ENCODE data around the gene PIP5KL1. TPM values are rescaled to one million over a fixed set of nuclear protein-coding genes. Genes with fewer than 3 reads are reported as not detected.

PIP5KL1 gene
- total and polyA plus RNA-seq, 2 donors from 2014 or later = 3.0 to 4.3 TPM

DNA sequence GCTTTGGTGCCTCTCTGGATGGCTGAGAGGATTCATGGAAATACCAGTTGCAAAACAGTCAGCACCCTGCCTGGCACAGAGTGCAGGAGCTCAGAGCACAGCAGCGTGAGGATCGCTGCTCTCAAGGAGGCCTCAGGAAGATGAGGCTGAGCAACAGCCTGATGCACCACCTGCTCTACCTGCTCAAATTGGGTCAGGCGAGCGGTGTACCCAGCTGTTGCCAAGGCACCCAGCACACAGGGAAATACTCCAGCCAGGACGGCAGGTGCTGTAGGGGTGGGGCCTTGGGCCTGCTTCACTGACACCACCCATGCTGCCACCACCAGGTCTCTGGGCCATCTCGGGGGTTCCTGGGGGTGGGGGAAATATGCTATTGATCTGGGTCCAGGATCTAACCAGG, 45.9 kb upstream of the PIP5KL1 start:
- FAIRE-seq = no peak
- H3K9me3 ChIP-seq (ENCODE audit: control insufficient read depth in 2 of 3, insufficient read depth in 1 of 3, low read length in 3 of 3) = no peaks in the 10 kb centered on the region
- peak overlapping the region in 2 of 3 donors; percentile 33 to 95 for H3K4me3 ChIP-seq (ENCODE audit: low read length in 3 of 3)
- no peaks in the 10 kb centered on the region for H3K36me3 ChIP-seq (ENCODE audit: control insufficient read depth in 2 of 3, insufficient read depth in 3 of 3, low read length in 3 of 3)
- TF ChIP-seq, protein P1, sequence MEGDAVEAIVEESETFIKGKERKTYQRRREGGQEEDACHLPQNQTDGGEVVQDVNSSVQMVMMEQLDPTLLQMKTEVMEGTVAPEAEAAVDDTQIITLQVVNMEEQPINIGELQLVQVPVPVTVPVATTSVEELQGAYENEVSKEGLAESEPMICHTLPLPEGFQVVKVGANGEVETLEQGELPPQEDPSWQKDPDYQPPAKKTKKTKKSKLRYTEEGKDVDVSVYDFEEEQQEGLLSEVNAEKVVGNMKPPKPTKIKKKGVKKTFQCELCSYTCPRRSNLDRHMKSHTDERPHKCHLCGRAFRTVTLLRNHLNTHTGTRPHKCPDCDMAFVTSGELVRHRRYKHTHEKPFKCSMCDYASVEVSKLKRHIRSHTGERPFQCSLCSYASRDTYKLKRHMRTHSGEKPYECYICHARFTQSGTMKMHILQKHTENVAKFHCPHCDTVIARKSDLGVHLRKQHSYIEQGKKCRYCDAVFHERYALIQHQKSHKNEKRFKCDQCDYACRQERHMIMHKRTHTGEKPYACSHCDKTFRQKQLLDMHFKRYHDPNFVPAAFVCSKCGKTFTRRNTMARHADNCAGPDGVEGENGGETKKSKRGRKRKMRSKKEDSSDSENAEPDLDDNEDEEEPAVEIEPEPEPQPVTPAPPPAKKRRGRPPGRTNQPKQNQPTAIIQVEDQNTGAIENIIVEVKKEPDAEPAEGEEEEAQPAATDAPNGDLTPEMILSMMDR (IDR thresholded peaks at IDR 0.05; ENCODE audit: borderline replicate concordance, extremely low read depth, insufficient read depth) = no peak
- intact Hi-C loops (cut with DNase I) = no loop called here
- peak in 2 of 5 donors; percentile 52 to 80 for DNase-seq
- H3K4me1 ChIP-seq (ENCODE audit: control insufficient read depth in 2 of 3, insufficient read depth in 2 of 3, low read depth in 1 of 3, low read length in 3 of 3) = peaks cover 1 to 68% (median 67%) of the 10 kb centered on the region in 3 donors
- peak overlapping the region in 1 of 3 donors; percentile 57 for H3K9ac ChIP-seq (ENCODE audit: low read length in 3 of 3)
- H3K27ac ChIP-seq (ENCODE audit: low read depth in 2 of 2, low read length in 2 of 2) = peak overlapping the region; percentile 71 to 75
- H3K27me3 ChIP-seq (ENCODE audit: control insufficient read depth, insufficient read depth, low read length) = no peaks in the 10 kb centered on the region

DNA sequence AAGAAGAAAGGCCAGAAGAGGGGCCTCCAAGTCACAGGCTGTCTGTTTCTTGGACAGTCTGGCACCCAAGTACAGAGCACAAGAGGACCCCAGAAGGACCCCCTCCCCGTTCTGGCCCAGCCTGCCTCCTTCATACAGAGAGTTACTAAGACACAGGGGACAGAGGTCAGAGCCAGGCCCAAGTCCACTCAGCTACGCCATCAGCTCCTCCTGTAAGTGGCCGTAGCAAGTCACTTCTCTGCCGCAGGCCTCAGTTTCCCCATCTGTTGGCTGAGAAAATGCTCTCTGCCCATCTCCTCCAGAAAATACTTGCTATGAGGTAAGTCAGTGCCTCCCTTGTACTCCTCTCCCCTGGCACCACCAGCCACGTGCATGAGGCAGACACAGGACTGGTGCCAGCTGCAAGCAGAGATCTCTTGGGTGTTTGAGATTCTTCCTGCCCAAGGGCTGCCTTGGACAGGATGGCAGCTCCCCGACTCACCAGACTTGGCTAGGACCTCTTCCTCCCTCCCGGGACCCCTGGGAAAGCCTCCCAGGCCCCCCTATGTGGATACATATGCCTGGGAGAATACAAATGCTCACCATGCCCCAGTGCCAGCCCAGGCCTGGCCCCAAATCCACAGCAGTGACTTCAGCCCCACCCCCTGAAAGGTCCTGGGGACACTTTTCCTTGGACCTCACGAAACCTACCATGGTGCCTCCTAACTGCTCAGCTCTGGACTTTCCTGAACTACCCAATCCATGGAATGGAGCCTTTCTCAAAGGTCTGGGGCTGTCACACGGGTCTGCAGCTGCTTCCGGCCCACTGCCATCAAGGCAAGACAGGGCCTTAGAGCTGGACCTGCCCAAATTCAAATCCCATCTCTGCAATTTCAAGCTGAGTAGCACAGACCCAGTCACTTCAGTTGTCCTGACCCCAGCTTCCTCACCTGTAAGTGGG, 45.1 kb upstream of the PIP5KL1 start:
- H3K9ac ChIP-seq (ENCODE audit: low read length in 3 of 3) = peak overlapping the region in 1 of 3 donors; percentile 57
- FAIRE-seq (no peak), DNase-seq (peak in 1 of 5 donors; percentile 19)
- intact Hi-C loops (cut with DNase I) = no loop called here
- no peaks in the 10 kb centered on the region for H3K9me3 ChIP-seq (ENCODE audit: control insufficient read depth in 2 of 3, insufficient read depth in 1 of 3, low read length in 3 of 3)
- H3K4me3 ChIP-seq (ENCODE audit: low read length in 3 of 3) = peak overlapping the region in 2 of 3 donors; percentile 33 to 95
- H3K27me3 ChIP-seq (ENCODE audit: control insufficient read depth, insufficient read depth, low read length) = no peaks in the 10 kb centered on the region
- H3K36me3 ChIP-seq (ENCODE audit: control insufficient read depth in 2 of 3, insufficient read depth in 3 of 3, low read length in 3 of 3) = no peaks in the 10 kb centered on the region
- peaks cover 0 to 71% (median 68%) of the 10 kb centered on the region in 3 donors for H3K4me1 ChIP-seq (ENCODE audit: control insufficient read depth in 2 of 3, insufficient read depth in 2 of 3, low read depth in 1 of 3, low read length in 3 of 3)
- TF ChIP-seq, protein P1 (IDR thresholded peaks at IDR 0.05; ENCODE audit: borderline replicate concordance, extremely low read depth, insufficient read depth) = no peak
- peak overlapping the region; percentile 61 to 78 for H3K27ac ChIP-seq (ENCODE audit: low read depth in 2 of 2, low read length in 2 of 2)

DNA sequence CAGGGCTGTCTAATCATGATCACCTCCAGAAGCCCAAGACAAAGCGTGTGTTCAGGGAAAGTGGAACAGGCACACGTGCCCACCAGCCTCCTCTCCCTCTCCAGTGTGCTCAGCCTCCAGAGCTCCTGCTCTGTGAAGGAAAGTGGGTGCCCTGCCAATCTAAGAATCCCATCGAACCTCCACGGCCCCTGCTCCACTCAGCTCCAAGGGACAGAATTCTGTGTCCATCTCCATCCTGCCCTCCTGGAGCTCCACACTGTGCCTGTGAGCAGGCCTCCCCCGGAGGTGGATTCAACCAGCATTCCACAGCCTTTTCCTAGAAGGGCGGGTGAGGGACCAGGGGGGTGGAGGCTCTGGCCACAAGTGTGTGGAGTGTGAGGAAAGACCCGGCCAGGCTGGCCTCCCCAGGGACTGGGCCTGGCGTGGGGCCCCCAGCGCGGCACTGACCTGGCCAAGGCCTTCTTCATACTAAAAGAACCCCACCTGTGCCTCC, 44.2 kb upstream of the PIP5KL1 start:
- Histone ChIP-seq H3K9me3 (ENCODE audit: control insufficient read depth in 2 of 3, insufficient read depth in 1 of 3, low read length in 3 of 3) (no peaks in the 10 kb centered on the region), H3K36me3 (ENCODE audit: control insufficient read depth in 2 of 3, insufficient read depth in 3 of 3, low read length in 3 of 3) (no peaks in the 10 kb centered on the region), H3K9ac (ENCODE audit: low read length in 3 of 3) (peak overlapping the region in 2 of 3 donors; percentile 26 to 56), H3K4me1 (ENCODE audit: control insufficient read depth in 2 of 3, insufficient read depth in 2 of 3, low read depth in 1 of 3, low read length in 3 of 3) (peaks cover 0 to 76% (median 75%) of the 10 kb centered on the region in 3 donors), H3K4me3 (ENCODE audit: low read length in 3 of 3) (peak overlapping the region in 1 of 3 donors; percentile 37), H3K27ac (ENCODE audit: low read depth in 2 of 2, low read length in 2 of 2) (peak overlapping the region; percentile 61 to 78), H3K27me3 (ENCODE audit: control insufficient read depth, insufficient read depth, low read length) (no peaks in the 10 kb centered on the region)
- no peak for FAIRE-seq
- TF ChIP-seq, protein P1 (IDR thresholded peaks at IDR 0.05; ENCODE audit: borderline replicate concordance, extremely low read depth, insufficient read depth) = no peak
- intact Hi-C loops (cut with DNase I) = no loop called here
- peak in 2 of 5 donors; percentile 45 to 75 for DNase-seq

Data from kidney (tissue), 14 donors.